Neural cell (in vitro differentiated cells): ENCODE measurements around the gene GCNA.
"Not testable (repeated sequence)": the region's sequence is repeated elsewhere in the genome, so short reads cannot be mapped to it uniquely, and the experiment has no call there.

Source experiments
- TF ChIP-seq, protein P1 (sequence below): fragments of 450-650 bp; IDR thresholded peaks from 2 replicates; pipeline ENCODE4 v1.5.1; 2014; ENCODE audit warnings: antibody characterized with exemption, mild to moderate bottlenecking, moderate library complexity; ENCODE audit not compliant: poor library complexity, severe bottlenecking
- TF ChIP-seq, protein P2 (sequence below): IDR thresholded peaks from 2 replicates; pipeline ENCODE4 v1.6.1; 2012; ENCODE audit warnings: borderline replicate concordance

GRCh38 chrX:71571390-71571789 is 6.8 kb upstream of the GCNA start:
- TF ChIP-seq, protein P1, sequence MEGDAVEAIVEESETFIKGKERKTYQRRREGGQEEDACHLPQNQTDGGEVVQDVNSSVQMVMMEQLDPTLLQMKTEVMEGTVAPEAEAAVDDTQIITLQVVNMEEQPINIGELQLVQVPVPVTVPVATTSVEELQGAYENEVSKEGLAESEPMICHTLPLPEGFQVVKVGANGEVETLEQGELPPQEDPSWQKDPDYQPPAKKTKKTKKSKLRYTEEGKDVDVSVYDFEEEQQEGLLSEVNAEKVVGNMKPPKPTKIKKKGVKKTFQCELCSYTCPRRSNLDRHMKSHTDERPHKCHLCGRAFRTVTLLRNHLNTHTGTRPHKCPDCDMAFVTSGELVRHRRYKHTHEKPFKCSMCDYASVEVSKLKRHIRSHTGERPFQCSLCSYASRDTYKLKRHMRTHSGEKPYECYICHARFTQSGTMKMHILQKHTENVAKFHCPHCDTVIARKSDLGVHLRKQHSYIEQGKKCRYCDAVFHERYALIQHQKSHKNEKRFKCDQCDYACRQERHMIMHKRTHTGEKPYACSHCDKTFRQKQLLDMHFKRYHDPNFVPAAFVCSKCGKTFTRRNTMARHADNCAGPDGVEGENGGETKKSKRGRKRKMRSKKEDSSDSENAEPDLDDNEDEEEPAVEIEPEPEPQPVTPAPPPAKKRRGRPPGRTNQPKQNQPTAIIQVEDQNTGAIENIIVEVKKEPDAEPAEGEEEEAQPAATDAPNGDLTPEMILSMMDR = not testable (repeated sequence)
- TF ChIP-seq, protein P2, sequence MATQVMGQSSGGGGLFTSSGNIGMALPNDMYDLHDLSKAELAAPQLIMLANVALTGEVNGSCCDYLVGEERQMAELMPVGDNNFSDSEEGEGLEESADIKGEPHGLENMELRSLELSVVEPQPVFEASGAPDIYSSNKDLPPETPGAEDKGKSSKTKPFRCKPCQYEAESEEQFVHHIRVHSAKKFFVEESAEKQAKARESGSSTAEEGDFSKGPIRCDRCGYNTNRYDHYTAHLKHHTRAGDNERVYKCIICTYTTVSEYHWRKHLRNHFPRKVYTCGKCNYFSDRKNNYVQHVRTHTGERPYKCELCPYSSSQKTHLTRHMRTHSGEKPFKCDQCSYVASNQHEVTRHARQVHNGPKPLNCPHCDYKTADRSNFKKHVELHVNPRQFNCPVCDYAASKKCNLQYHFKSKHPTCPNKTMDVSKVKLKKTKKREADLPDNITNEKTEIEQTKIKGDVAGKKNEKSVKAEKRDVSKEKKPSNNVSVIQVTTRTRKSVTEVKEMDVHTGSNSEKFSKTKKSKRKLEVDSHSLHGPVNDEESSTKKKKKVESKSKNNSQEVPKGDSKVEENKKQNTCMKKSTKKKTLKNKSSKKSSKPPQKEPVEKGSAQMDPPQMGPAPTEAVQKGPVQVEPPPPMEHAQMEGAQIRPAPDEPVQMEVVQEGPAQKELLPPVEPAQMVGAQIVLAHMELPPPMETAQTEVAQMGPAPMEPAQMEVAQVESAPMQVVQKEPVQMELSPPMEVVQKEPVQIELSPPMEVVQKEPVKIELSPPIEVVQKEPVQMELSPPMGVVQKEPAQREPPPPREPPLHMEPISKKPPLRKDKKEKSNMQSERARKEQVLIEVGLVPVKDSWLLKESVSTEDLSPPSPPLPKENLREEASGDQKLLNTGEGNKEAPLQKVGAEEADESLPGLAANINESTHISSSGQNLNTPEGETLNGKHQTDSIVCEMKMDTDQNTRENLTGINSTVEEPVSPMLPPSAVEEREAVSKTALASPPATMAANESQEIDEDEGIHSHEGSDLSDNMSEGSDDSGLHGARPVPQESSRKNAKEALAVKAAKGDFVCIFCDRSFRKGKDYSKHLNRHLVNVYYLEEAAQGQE = not testable (repeated sequence)
